Limb (tissue), 2 donors: ENCODE measurements around the gene GNG7.
"Not testable (repeated sequence)": the region's sequence is repeated elsewhere in the genome, so short reads cannot be mapped to it uniquely, and the experiment has no call there.

Experiments
- DNase-seq, 2 donors: peaks; one replicate each; pipeline ENCODE4 v3.0.0-alpha.2; 2016; ENCODE audit errors: extremely low spot score in 2 of 2

Gene GNG7

DNA sequence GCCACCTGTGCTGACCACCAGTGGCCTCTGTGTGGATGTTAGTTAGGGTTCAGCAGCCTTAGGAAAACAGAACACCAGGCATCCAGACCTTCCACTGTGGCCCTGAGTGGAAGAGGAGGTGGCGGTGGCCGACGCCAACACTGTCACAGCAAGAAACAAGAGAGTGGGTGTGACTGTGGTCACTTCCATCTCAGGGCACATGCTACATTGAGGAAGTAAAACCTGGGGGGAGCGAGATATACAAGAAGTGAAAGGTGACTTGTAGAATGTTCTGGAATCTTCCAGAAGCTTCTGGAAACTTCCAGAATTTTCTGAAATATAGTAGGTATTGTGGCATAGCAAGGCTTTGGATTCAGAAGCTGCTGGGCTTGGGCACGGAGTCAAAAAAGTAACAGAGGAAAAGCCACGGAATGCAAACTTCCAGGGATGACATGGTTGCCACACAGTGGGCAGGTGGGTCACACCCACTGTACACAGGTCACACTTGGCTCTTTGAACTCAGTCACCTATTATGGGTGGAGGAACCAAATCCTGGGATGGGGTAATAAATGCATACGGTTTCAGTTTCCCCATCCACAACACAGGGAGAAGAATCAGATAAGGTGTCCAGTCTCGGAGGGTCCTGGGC lies 24.3 kb downstream of the GNG7 start:
- DNase-seq = no peak

GRCh38 chr19:2676823-2677222 lies 25.7 kb downstream of the GNG7 start:
- no peak for DNase-seq

GRCh38 chr19:2675892-2676291 lies 26.6 kb downstream of the GNG7 start:
- no peak for DNase-seq

DNA sequence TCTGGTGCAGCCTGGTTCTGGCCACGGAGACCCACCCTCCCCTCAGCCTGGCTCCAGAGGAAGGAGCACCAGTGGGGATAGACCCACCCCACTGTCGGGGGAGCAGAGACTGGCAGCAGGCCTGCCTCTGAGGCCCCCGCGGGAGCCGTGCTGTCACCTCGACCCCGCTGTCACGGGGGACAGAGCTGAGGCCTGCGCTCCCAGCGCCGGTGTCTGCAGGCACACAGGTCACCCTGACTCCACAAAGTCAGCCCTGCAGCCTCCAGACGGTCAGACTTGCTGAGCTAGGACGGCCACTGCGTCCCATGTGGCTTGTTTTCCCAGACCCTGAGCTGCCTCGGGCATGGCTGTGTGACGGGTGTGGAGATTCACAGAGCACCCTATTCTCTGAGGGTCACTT lies 32.3 kb downstream of the GNG7 start:
- no peak for DNase-seq

- DNase-seq = no peak
These were observed 34.2 kb downstream of the GNG7 start for GRCh38 chr19:2668175-2668763.

DNA sequence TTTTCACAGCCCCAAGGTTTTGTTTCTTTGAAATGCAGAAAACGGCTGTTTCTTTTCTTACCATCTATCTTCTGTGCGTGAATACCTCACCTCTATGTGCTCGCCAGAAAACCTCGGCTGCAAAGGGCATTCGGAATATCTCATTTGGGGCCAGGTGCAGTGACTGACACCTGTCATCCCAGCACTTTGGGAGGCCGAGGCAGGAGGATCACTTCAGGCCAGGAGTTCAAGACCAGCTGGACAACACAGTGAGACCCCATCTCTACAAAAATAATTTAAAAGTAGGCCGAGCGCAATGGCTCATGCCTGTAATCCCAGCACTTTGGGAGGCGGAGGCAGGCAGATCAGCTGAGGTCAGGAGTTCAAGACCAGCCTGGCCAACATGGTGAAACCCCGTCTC lies 35.1 kb downstream of the GNG7 start:
- DNase-seq = not testable (repeated sequence)

DNA sequence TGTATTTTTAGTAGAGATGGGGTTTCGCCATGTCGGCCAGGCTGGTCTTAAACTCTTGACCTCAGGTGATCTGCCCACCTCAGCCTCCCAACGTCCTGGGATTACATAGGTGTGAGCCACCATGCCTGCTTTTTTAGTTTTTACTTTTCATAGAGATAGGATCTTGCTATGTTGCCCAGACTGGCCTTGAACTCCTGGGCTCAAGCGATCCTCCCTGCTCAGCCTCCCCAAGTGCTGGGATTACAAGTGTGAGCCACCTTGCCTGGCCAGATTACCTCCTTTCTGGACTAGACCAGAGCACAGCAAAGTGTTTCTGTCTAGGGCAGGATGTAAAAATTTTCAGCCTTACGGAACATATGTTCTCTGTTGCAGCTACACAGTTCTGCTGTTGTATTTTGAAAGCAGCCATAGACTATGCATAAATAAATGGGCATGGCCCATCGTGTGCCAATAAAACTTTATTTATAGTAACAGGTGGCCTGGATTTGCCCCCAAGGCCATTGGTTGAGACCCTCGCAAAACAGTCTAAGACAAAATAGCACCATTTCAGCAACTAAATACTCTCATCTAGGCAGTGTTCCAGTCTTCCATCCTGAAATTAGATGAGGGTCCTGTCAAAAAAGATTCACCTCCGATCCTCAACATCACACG lies 36.0 kb downstream of the GNG7 start:
- no peak for DNase-seq

GRCh38 chr19:2665103-2665502 lies 37.4 kb downstream of the GNG7 start:
- DNase-seq = no peak

GRCh38 chr19:2663920-2664571 lies 38.4 kb downstream of the GNG7 start:
- no peak for DNase-seq

DNA sequence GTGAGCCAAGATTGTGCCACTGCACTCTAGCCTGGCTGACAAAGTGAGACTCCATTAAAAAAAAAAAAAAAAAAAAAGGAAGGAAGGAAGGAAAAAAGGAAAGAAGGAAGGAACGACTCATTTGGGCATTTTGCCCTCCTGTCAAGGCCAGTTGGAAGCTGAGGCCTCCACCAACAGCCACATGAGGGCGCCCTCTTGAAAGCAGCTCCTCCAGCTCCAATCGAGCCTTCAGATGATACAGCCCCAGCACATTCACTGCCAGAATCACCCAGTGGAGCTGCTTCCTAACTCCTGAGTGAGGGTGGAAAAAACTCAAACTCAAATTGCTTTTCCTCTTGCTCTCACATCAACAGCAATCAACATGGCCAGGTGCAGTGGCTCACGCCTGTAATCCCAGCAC lies 40.9 kb downstream of the GNG7 start:
- no peak for DNase-seq

DNA sequence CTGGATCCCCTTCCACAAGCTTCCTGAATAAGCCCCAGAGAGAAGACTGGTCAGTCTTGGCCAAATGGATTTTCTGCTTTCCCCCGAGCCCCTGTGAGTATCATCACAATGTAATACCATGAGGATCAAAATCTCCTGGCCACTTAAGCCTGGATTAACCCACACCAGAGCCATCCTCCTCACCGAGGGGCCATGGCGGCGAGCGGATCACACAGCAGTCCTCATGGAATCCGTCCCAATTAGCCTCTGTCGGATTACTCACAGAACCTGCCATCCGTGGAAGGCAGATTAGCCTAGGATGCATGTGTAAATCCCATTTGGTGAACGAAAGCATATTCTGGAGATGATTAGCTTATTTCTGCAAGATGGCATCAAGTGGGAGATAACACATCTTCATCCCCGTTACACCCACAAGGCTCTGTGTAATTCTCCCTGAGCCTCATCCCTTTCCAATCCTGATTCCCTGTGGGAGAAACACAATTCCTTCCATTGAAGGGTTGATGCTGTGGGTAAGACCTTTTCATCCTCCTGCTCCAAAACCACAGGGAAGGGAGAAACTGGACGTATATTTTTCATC lies 42.5 kb downstream of the GNG7 start:
- no peak for DNase-seq

- DNase-seq = no peak
These were observed 46.0 kb downstream of the GNG7 start for GRCh38 chr19:2656533-2656932.

- no peak for DNase-seq
These were observed 48.5 kb downstream of the GNG7 start for GRCh38 chr19:2653710-2654707.

DNA sequence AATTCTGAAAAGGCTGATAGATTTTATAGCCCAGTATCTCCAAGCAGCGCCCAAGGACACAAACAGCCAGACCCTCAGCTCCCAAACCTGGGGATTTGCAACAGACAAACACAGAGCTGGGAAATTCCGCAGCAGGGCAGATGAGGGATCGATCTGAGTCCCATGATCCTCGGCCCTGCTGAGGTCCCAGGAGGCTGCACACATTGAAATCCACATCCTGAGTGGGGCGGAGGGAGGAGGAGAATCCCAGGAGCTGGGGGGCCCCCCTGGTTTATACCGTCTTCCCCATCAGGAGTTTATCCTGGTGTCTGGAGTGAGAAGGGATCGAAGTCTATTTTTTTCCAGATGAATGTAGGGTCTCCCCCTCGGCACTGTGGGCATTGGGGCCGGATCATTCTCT lies 49.3 kb downstream of the GNG7 start:
- DNase-seq = no peak

DNA sequence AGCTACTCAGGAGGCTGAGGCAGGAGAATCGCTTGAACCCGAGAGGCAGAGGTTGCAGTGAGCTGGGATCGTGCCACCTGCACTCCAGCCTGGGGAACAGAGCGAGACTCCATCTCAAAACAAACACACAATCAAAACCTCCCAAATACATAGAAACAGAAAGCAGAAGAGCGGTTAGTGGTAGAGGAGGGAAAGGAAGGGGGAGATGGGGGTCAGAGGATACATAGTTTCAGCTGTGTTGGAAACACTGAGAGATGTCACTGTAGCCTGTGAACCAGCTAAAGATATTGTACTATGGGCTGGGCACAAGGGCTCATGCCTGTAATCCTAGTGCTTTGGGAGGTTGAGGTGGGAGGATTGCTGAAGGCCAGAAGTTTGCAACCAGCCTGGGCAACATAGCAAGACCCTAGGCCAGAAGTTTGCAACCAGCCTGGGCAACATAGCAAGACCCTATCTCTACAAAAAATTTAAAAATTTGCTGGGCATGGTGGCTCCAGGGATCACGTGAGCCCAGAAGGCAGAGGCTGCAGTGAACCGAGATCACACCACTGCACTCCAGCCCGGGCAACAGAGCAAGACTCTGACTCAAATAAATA lies 49.9 kb downstream of the GNG7 start:
- DNase-seq = no peak

- DNase-seq = not testable (repeated sequence)
These were observed 51.3 kb downstream of the GNG7 start for GRCh38 chr19:2651002-2651733.

GRCh38 chr19:2650515-2650914 lies 52.0 kb downstream of the GNG7 start:
- DNase-seq = no peak

GRCh38 chr19:2648528-2648937 lies 54.0 kb downstream of the GNG7 start:
- DNase-seq = peak; percentile 44 to 75

DNA sequence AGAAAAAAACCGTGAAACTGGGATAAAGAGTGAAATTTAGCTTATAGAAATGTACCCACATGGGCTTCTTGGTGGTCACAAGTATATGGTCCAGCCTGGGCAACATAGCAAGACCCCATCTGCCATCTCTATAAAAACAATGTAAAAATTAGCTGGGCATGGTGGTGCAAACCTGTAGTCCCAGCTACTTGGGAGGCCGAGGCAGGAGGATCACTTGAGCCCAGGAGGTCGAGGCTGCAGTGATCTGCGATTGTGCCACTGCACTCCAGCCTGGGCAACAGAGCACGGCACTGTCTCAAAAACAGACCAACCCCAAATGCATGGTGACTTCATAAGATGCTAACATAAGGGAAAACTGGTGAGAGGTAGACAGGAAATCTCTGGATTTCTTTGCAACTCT lies 54.4 kb downstream of the GNG7 start:
- DNase-seq = no peak
